ENCODE results near the gene COMMD8.

Gene COMMD8

GRCh38 chr4:47471591-47471990 lies 8.1 kb upstream of the COMMD8 start:
- no peak for DNase-seq (ENCODE audit: low spot score)

GRCh38 chr4:47471064-47471463 lies 7.6 kb upstream of the COMMD8 start:
- no peak for DNase-seq (ENCODE audit: low spot score)

GRCh38 chr4:47469951-47470350 lies 6.4 kb upstream of the COMMD8 start:
- DNase-seq (ENCODE audit: low spot score), result no peak

- no peak for DNase-seq (ENCODE audit: low spot score)
These were observed 5.3 kb upstream of the COMMD8 start for GRCh38 chr4:47468706-47469365.

GRCh38 chr4:47466056-47466785 lies 2.7 kb upstream of the COMMD8 start:
- no peak for DNase-seq (ENCODE audit: low spot score)

GRCh38 chr4:47465004-47465403 lies 1.5 kb upstream of the COMMD8 start:
- DNase-seq (ENCODE audit: low spot score), result peak; percentile 58

- DNase-seq (ENCODE audit: low spot score), result no peak
These were observed 685 bp downstream of the COMMD8 start for GRCh38 chr4:47462799-47463234.

GRCh38 chr4:47451657-47452056 lies 11.8 kb downstream of the COMMD8 start:
- no peak for DNase-seq (ENCODE audit: low spot score)

GRCh38 chr4:47444031-47444430 lies 19.5 kb downstream of the COMMD8 start:
- no peak for DNase-seq (ENCODE audit: low spot score)

- DNase-seq (ENCODE audit: low spot score), result no peak
These were observed 20.5 kb downstream of the COMMD8 start for GRCh38 chr4:47442980-47443379.

- no peak for DNase-seq (ENCODE audit: low spot score)
These were observed 28.6 kb downstream of the COMMD8 start for GRCh38 chr4:47434931-47435330.

GRCh38 chr4:47432749-47433148 lies 30.8 kb downstream of the COMMD8 start:
- no peak for DNase-seq (ENCODE audit: low spot score)

GRCh38 chr4:47427935-47428334 lies 35.6 kb downstream of the COMMD8 start:
- DNase-seq (ENCODE audit: low spot score), result no peak

- DNase-seq (ENCODE audit: low spot score), result no peak
These were observed 37.9 kb downstream of the COMMD8 start for GRCh38 chr4:47425628-47426027.

- no peak for DNase-seq (ENCODE audit: low spot score)
These were observed 44.2 kb downstream of the COMMD8 start for GRCh38 chr4:47419296-47419695.

- DNase-seq (ENCODE audit: low spot score), result no peak
These were observed 45.4 kb downstream of the COMMD8 start for GRCh38 chr4:47418147-47418546.

- no peak for DNase-seq (ENCODE audit: low spot score)
These were observed 47.8 kb downstream of the COMMD8 start for GRCh38 chr4:47415719-47416118.

GRCh38 chr4:47413521-47413920 lies 50.0 kb downstream of the COMMD8 start:
- DNase-seq (ENCODE audit: low spot score), result no peak

GRCh38 chr4:47410271-47410670 lies 53.2 kb downstream of the COMMD8 start:
- no peak for DNase-seq (ENCODE audit: low spot score)

GRCh38 chr4:47406408-47406807 lies 57.1 kb downstream of the COMMD8 start:
- no peak for DNase-seq (ENCODE audit: low spot score)
